GM10266 (cell line): ENCODE data around the gene SLC35A2.
A peak's percentile ranks its signal among the peaks of the same experiment; 100 is the strongest.

Source experiments
- DNase-seq: peaks from one replicate; pipeline ENCODE4 v3.0.0; 2012; ENCODE audit errors: extremely low spot score
- CTCF ChIP-seq: IDR thresholded peaks from 2 replicates; pipeline ENCODE4 v1.5.1; 2012; ENCODE audit warnings: mild to moderate bottlenecking, low read depth; ENCODE audit not compliant: control insufficient read depth, insufficient read depth; ENCODE audit errors: missing control alignments

SLC35A2 gene

DNA sequence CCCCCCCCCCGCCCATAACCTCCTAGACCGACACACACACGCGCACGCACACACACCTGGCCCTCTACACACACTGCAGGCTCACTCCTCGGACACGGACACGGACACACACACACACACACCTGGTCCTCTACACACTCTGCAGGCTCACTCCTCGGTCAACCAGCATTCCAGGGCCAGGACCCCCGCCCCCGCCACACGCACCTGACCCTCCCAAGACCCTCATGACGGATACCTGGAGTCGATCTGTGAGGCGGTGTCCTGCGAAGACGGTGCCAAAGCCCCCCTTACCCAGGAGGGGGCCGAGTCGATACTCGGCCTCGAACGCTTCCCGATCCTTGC, 6.8 kb upstream of the SLC35A2 start:
- no peak for DNase-seq
- TF ChIP-seq CTCF = no peak

DNA sequence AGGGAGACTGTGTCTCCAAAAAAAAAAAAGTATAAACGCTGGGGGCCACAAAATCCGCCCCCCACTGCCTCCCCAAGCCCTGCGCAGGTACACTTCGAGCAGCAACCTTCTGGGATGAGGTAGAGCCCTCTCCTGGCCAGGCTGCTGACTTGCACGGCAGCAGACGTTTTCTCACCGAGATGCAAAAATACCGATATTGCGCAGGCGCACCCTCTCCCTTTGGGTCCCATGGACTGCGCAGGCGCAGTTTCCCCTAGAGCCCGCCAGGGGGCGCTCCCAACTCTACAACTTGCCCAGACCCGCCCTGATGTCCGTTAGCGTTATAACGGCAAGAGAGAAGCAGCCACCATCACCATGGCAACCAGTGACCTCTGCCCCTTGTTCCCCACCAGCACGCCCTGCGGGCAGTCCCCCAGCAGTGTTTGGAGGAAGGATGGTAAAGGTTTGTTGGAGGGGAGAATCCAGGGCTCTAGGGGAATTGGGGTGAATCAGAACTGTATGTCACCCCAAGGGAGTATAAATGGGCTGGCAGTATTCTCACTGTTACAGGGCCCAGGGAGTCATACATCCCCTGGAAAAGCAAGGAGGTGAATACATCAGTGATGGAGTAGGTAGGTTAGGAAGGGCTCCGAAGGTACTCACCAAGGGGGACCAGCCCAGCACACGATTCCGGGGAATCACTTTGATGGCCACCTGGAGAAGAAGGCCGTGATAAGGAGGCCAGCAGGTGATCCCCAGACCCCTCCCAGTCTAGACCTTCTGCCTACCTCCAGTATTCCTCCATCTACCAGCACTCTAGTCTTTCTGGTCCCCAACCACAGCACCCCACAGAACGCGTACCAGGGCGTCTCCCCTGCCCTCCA, 5.9 kb upstream of the SLC35A2 start:
- peak; percentile 79 for DNase-seq
- TF ChIP-seq CTCF = peak; percentile 62

DNA sequence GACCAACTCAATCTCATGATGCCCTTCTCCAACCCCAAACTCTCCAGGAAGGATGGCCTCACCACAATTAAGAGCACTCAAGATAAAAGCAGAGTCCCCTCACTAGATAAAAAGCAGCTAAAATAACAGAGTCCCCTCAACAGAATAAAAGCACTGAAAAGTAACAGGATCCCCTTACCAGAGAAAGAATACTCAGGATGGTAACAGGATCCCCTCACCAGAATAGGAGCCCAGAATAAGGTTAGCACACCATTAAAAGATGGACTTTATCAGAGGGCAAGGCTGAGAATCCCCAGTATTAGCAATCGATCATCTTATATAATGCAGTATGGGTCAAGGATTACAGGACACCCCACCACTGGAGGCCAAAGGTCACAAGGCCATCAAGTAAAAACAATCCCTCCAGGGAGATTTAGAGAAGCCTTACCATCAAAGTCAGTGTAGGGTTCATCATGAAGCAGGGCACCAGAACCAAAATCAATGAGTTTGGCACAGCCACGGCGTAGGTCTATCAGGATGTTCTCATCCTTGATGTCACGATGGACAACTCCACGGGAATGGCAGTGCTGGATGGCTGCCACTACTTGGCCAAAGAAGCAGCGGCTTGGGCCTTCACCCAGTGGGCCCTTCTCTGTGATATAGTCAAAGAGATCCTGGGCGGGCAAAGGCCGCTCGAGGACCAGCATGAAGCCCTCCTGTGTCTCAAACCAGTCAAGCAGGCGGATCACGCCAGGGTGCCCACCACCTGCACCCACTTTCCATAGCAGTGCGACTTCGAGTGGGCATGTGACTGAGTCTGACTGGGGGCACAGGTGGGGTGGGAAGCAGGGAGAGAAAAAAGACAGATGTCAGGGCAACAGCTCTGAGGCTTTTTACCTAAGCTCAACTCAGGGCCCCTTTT, 3.4 kb upstream of the SLC35A2 start:
- DNase-seq = no peak
- TF ChIP-seq CTCF = no peak

DNA sequence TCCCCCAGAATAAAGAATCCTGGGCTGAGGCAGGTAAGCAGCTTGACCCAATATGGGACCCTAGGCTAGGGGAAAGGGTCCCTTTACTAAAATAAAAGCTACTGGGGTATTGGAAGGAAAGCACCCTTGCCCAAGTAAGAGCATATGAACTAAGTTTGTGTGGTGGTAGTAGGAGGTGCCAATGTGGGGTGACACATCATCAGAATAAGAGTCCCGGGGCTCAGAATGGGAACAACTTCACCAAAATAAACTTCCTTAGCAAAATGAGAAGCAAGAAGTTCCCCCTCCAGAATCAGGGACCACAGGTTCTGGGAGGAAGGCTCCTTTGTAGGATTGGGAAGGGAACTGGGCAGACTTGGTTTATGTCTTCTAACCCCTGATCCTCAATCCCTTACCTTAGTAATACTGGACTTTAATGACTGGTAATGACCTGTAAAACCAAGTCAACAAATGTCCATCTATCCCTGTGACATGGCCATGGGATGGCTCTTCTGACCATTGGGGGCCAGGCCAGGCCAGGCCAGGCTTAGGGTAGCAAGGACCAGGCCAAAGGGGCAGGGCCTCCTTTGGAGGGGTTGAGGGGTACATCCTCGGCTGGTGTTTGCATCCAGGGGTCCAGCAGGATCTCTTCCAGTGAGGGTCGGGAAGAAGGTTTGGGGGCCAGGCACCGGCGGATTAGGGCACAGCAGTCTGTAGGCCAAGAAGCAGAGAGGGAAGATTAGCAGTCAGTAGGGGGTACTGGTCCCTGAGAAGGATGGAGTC, 2.3 kb upstream of the SLC35A2 start:
- DNase-seq = no peak
- no peak for TF ChIP-seq CTCF

GRCh38 chrX:48910926-48911411, 477 bp downstream of the SLC35A2 start:
- TF ChIP-seq CTCF = no peak
- no peak for DNase-seq

DNA sequence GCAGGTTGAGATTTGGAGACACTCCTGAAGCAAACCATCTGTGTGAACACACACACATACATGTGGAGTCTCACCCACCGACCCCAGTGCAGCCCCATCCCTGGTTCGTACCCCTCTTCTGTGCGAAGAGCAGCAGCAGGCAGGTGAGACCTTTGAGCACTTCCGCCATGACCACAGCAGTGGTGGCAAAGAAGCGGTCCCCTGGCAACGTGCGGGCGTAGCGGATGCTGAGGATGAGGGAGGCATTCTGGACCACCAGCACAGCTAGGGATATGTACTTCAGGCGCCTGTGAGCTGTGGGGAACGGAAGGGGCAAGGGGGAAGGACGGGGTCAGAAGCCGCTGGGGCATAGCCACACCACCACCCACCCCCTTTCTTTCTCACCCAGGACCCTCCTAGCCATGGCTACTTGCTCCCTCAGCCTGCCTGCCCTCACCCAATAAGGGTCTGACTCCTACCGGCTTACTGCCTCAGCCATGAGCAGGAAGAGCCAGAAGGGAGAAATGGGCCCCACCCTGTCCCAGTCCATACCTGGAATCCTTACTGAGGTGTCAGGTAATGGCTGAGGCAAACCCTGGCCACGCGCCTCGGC, 1.6 kb downstream of the SLC35A2 start:
- no peak for DNase-seq
- TF ChIP-seq CTCF = no peak
